Panc1 (cell line): ENCODE measurements around the gene ANG. TPM values are rescaled to one million over a fixed set of nuclear protein-coding genes. Genes with fewer than 3 reads are reported as not detected.

ENCODE experiments used
- ATAC-seq: fragments of 200-7000 bp; cut with Tn5 transposase; 2 replicates; pipeline ENCODE4 v1.9.1; 2020; ENCODE audit warnings: mild to moderate bottlenecking, moderate library complexity
- Bru-seq: library from RNA; stranded (reverse); fragments of 400-500 nt; gene quantifications from one replicate; lab custom pipeline; 2021; lab: Mats Ljungman, UMichigan
- BruChase-seq, 2 experiments: library from RNA; stranded (reverse); fragments of 400-500 nt; gene quantifications; one replicate each; lab custom pipeline; 2021; lab: Mats Ljungman, UMichigan
- BruUV-seq: library from RNA; stranded (reverse); fragments of 400-500 nt; replicated peaks from 2 replicates; lab custom pipeline; 2021; lab: Mats Ljungman, UMichigan
- CTCF ChIA-PET: fragments of 300-600 bp; sonication (Branson Sonifier 250); formaldehyde crosslinking; loops from one replicate; lab custom pipeline; 2022; ENCODE audit warnings: antibody characterized with exemption; lab: Charles Lee
- POLR2A ChIA-PET: fragments of 300-600 bp; sonication (Branson Sonifier 250); formaldehyde crosslinking; loops from one replicate; lab custom pipeline; 2022; ENCODE audit warnings: antibody characterized with exemption; lab: Charles Lee
- DNase-seq: peaks from one replicate; pipeline ENCODE4 v3.0.0-alpha.2; 2010; ENCODE audit warnings: low read depth, low spot score
- H3K27ac ChIP-seq: 2 replicates; pipeline ENCODE4 v1.5.1; 2011; ENCODE audit warnings: mild to moderate bottlenecking, low read length, inconsistent platforms
- H3K27me3 ChIP-seq: fragments of 200-500 bp; sonication (Bioruptor generic); 2 replicates; pipeline ENCODE4 v1.6.0; 2014; ENCODE audit warnings: low read length, inconsistent platforms; ENCODE audit not compliant: control insufficient read depth, insufficient read depth
- H3K36me3 ChIP-seq: fragments of 200-500 bp; sonication (Bioruptor generic); 2 replicates; pipeline ENCODE4 v1.5.1; 2014; ENCODE audit warnings: inconsistent platforms, mild to moderate bottlenecking, low read length, moderate library complexity; ENCODE audit not compliant: control insufficient read depth, insufficient read depth
- H3K4me1 ChIP-seq: 2 replicates; pipeline ENCODE4 v1.5.1; 2011; ENCODE audit warnings: inconsistent platforms, mild to moderate bottlenecking, low read length, moderate library complexity; ENCODE audit not compliant: control insufficient read depth, insufficient read depth
- H3K4me3 ChIP-seq, 2 experiments: 2 replicates each; pipeline ENCODE4 v1.5.1; 2011 to 2012; ENCODE audit warnings: low read depth in 2 of 2, low read length in 2 of 2, mild to moderate bottlenecking in 2 of 2, inconsistent platforms in 1 of 2, moderate library complexity in 1 of 2
- H3K9me3 ChIP-seq: fragments of 200-500 bp; sonication (Bioruptor generic); 2 replicates; pipeline ENCODE4 v1.5.1; 2014; ENCODE audit warnings: low read depth, mild to moderate bottlenecking, inconsistent platforms, low read length, moderate library complexity; ENCODE audit not compliant: control insufficient read depth, insufficient read depth
- POLR2AphosphoS5 ChIP-seq: IDR thresholded peaks from 2 replicates; pipeline ENCODE4 v1.6.1; 2012; ENCODE audit warnings: mild to moderate bottlenecking, low read depth, low read length, moderate library complexity
- SIN3A ChIP-seq: IDR thresholded peaks from 2 replicates; pipeline ENCODE4 v1.6.1; 2012; ENCODE audit warnings: low read depth, mild to moderate bottlenecking, low read length, moderate library complexity, borderline replicate concordance; ENCODE audit not compliant: insufficient read depth
- TCF7L2 ChIP-seq: IDR thresholded peaks from 2 replicates; pipeline ENCODE4 v1.6.1; 2011; ENCODE audit warnings: mild to moderate bottlenecking, low read depth, low read length, inconsistent platforms
- in situ Hi-C: cut with HindIII; loops from 2 replicates; pipeline ENCODE4 v1.10.0; 2016; ENCODE audit warnings: low sequenced_read_pairs, low pct_unique_long_range_greater_than_20kb
- intact Hi-C: fragments of 100-400 bp; cut with micrococcal nuclease; formaldehyde crosslinking; loops from one replicate; pipeline ENCODE4 v1.10.0; 2022; ENCODE audit not compliant: unreplicated experiment
- long read RNA-seq: library from polyadenylated mRNA; unstranded; transcript quantifications from one replicate; pipeline ENCODE4 v2.0.0, GENCODE V29; 2021; ENCODE audit not compliant: unreplicated experiment
- polyA plus RNA-seq: library from polyadenylated mRNA; unstranded; fragments of >200 nt; gene quantifications from one replicate; pipeline ENCODE4 v1.2.1, GENCODE V29; 2012; ENCODE audit warnings: missing spikeins; ENCODE audit not compliant: insufficient read length
- total RNA-seq: library from RNA; stranded (reverse); gene quantifications from one replicate; pipeline ENCODE4 v1.2.1, GENCODE V29; 2021; ENCODE audit not compliant: unreplicated experiment
- TF ChIP-seq, protein P1 (sequence below): fragments of 450-650 bp; IDR thresholded peaks from 2 replicates; pipeline ENCODE4 v1.5.1; 2017; ENCODE audit warnings: mild to moderate bottlenecking
- TF ChIP-seq, protein P2 (sequence below), 2 experiments: IDR thresholded peaks; 2 replicates each; pipeline ENCODE4 v1.6.1; 2011 to 2012; ENCODE audit warnings: low read depth in 2 of 2, control low read depth in 1 of 2, low read length in 1 of 2, mild to moderate bottlenecking in 1 of 2, moderate library complexity in 1 of 2; ENCODE audit not compliant: insufficient read depth in 1 of 2

Gene ANG
- total RNA-seq (1.9 TPM), Bru-seq, nascent RNA (percentile 48 among the genes with signal in this experiment), BruChase-seq, experiment 1, labeled RNA remaining after a 2-hour chase (percentile 52 among the genes with signal in this experiment), BruChase-seq, experiment 2, labeled RNA remaining after a 6-hour chase (percentile 65 among the genes with signal in this experiment)
- 3.8 TPM for polyA plus RNA-seq
- long read RNA-seq, partial matches to known transcripts = 0 of 2 reads
- long read RNA-seq, other reads (novel, unspliced or antisense) = 0 of 2 reads

DNA sequence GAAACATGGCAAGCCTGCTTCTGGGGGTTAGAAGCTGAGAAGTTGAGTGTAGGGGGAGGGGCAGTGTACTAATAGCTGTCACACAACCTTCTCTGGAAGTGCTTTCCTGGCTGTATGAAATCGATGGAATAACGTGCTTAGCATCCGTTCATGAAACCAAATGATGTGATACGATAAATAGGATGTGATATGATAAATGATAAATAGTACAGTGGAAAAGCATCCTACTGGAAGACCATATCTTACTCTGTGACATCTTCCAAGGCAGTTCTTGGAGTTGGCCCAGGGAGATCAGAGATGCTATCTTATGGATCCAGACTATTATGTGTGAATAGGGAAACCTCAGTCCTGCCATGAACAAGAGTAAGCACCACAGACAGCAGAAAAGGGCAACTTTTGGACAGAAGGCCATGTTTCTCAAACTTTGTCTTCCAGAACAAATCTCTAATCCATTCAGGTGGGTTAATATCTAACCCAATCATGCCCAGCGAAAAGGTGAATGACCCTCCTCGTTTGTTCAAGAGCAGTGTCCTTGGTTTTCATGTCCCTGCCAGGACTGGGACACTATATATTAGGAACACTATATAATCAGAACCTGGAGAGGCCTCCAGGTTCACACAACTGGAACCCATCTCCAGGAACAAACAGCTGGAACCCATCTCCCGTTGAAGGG, at the start of gene ANG:
Gene ANG, plus strand, starts transcription at position 598 of the 673 bp plus-strand sequence. CDS start 4,801 bp downstream, outside the sequence.
- CTCF ChIA-PET = no interaction called here
- in situ Hi-C loops (no loop called here), intact Hi-C loops (no loop called here)
- Histone ChIP-seq H3K4me3 (no peak within 1 kb of the TSS), H3K9me3 (no peaks in the 10 kb centered on the region), H3K36me3 (no peaks in the 10 kb centered on the region), H3K27ac (no peak within 1 kb of the TSS), H3K4me1 (peaks cover 6% of the 10 kb centered on the region), H3K27me3 (no peaks in the 10 kb centered on the region)
- TF ChIP-seq TCF7L2 = no peak
- TF ChIP-seq SIN3A = no peak
- TF ChIP-seq, protein P1, sequence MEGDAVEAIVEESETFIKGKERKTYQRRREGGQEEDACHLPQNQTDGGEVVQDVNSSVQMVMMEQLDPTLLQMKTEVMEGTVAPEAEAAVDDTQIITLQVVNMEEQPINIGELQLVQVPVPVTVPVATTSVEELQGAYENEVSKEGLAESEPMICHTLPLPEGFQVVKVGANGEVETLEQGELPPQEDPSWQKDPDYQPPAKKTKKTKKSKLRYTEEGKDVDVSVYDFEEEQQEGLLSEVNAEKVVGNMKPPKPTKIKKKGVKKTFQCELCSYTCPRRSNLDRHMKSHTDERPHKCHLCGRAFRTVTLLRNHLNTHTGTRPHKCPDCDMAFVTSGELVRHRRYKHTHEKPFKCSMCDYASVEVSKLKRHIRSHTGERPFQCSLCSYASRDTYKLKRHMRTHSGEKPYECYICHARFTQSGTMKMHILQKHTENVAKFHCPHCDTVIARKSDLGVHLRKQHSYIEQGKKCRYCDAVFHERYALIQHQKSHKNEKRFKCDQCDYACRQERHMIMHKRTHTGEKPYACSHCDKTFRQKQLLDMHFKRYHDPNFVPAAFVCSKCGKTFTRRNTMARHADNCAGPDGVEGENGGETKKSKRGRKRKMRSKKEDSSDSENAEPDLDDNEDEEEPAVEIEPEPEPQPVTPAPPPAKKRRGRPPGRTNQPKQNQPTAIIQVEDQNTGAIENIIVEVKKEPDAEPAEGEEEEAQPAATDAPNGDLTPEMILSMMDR = no peak
- TF ChIP-seq, protein P2, sequence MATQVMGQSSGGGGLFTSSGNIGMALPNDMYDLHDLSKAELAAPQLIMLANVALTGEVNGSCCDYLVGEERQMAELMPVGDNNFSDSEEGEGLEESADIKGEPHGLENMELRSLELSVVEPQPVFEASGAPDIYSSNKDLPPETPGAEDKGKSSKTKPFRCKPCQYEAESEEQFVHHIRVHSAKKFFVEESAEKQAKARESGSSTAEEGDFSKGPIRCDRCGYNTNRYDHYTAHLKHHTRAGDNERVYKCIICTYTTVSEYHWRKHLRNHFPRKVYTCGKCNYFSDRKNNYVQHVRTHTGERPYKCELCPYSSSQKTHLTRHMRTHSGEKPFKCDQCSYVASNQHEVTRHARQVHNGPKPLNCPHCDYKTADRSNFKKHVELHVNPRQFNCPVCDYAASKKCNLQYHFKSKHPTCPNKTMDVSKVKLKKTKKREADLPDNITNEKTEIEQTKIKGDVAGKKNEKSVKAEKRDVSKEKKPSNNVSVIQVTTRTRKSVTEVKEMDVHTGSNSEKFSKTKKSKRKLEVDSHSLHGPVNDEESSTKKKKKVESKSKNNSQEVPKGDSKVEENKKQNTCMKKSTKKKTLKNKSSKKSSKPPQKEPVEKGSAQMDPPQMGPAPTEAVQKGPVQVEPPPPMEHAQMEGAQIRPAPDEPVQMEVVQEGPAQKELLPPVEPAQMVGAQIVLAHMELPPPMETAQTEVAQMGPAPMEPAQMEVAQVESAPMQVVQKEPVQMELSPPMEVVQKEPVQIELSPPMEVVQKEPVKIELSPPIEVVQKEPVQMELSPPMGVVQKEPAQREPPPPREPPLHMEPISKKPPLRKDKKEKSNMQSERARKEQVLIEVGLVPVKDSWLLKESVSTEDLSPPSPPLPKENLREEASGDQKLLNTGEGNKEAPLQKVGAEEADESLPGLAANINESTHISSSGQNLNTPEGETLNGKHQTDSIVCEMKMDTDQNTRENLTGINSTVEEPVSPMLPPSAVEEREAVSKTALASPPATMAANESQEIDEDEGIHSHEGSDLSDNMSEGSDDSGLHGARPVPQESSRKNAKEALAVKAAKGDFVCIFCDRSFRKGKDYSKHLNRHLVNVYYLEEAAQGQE (IDR thresholded peaks at IDR 0.05; ENCODE audit: insufficient read depth in 1 of 2, low read depth in 2 of 2, low read length in 1 of 2) = no peak
- TF ChIP-seq POLR2AphosphoS5 = no peak
- DNase-seq (no peak), ATAC-seq (no peak)
- POLR2A ChIA-PET = no interaction called here
- no TSS peak for BruUV-seq

DNA sequence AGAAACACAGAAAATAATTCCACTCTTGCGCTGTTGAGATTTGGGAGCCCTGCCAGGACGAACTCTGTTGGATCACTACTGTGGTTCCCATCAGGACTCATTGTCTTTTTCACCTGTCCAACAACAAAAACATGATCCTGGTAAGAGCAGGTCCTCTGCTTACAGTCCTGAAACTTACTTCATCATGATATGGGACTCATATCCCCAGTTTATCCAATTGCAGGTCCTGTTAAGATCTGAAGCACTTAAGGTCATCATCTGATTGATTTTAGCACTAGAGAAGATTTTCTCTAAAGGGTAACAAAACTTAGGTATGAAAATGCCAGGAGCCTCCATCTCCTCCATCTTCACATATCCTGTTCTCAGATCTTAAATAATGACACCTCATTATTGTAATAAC, 47.0 kb upstream of the ANG start, which contains the start of gene OR6S1:
Gene OR6S1, minus strand, starts transcription at position 101 of the 400 bp plus-strand sequence. Its CDS starts 0 bp downstream, at position 101.
- intact Hi-C loops (no loop called here), in situ Hi-C loops (no loop called here)
- ATAC-seq = no peak
- Histone ChIP-seq H3K9me3 (no peaks in the 10 kb centered on the region), H3K27me3 (no peaks in the 10 kb centered on the region; the same call in 1 of the 2 replicates), H3K27ac (no peak within 1 kb of the TSS), H3K4me3 (no peak within 1 kb of the TSS), H3K36me3 (no peaks in the 10 kb centered on the region), H3K4me1 (no peaks in the 10 kb centered on the region)
- TF ChIP-seq, protein P1 = no peak
- TF ChIP-seq, protein P2 (IDR thresholded peaks at IDR 0.05; ENCODE audit: insufficient read depth in 1 of 2, low read depth in 2 of 2, low read length in 1 of 2) = no peak
- no peak for TF ChIP-seq SIN3A
- no peak for TF ChIP-seq POLR2AphosphoS5
- TF ChIP-seq TCF7L2 = no peak
- no TSS peak for BruUV-seq
- POLR2A ChIA-PET = no interaction called here
- DNase-seq = no peak
- CTCF ChIA-PET = no interaction called here
